ENCODE measurements around the gene RAB32. TPM values are rescaled to one million over a fixed set of nuclear protein-coding genes. Genes with fewer than 3 reads are reported as not detected.
"Not testable (repeated sequence)": the region's sequence is repeated elsewhere in the genome, so short reads cannot be mapped to it uniquely, and the experiment has no call there.

RAB32 gene
- total RNA-seq, 2 donors from 2014 or later: 19.8 to 20.5 TPM

GRCh38 chr6:146553377-146554135 lies 9.9 kb downstream of the RAB32 start:
- Mint-ChIP-seq H3K4me3 (no peak overlapping the region), H3K4me1 (peaks cover 3% of the 10 kb centered on the region)

GRCh38 chr6:146560607-146561006 lies 17.0 kb downstream of the RAB32 start:
- Histone ChIP-seq H3K4me1 (ENCODE audit: control insufficient read depth, insufficient read depth, low read length) (no peaks in the 10 kb centered on the region), H3K36me3 (ENCODE audit: control insufficient read depth, insufficient read depth, low read length) (peaks cover 5% of the 10 kb centered on the region), H3K9ac (ENCODE audit: extremely low read depth, low read length, poor library complexity, severe bottlenecking) (no peak overlapping the region), H3K9me3 (ENCODE audit: control insufficient read depth, low read length) (no peaks in the 10 kb centered on the region), H3K27me3 (ENCODE audit: control insufficient read depth, insufficient read depth, low read length, poor library complexity, severe bottlenecking) (no peaks in the 10 kb centered on the region), H3K4me3 (ENCODE audit: low read length) (no peak overlapping the region), H3K27ac (ENCODE audit: low read depth, low read length) (no peak overlapping the region)
- Mint-ChIP-seq H3K27me3 (ENCODE audit: insufficient read depth) (no peaks in the 10 kb centered on the region), H3K36me3 (ENCODE audit: low read depth) (peaks cover 6% of the 10 kb centered on the region), H3K4me1 (no peaks in the 10 kb centered on the region), H3K4me3 (no peak overlapping the region), H3K9me3 (no peaks in the 10 kb centered on the region), H3K27ac (no peak overlapping the region)
- 86% methylated on average over 1 of the region's 1 CpG; no CpG with 5 or more reads in 1 of the 2 experiments for WGBS, 2 experiments (ENCODE audit: insufficient coverage in 1 of 2, insufficient read length in 1 of 2)
- no peak for TF ChIP-seq CTCF (conservative IDR thresholded peaks at IDR 0.05)
- no peak for DNase-seq

More at GRCh38 chr6:146553377-146554135, 9.9 kb downstream of the RAB32 start:
- Histone ChIP-seq H3K4me3 (ENCODE audit: low read length) (no peak overlapping the region), H3K9me3 (ENCODE audit: control insufficient read depth, low read length) (no peaks in the 10 kb centered on the region), H3K27ac (ENCODE audit: low read depth, low read length) (no peak overlapping the region), H3K36me3 (ENCODE audit: control insufficient read depth, insufficient read depth, low read length) (peaks cover 63% of the 10 kb centered on the region), H3K9ac (ENCODE audit: extremely low read depth, low read length, poor library complexity, severe bottlenecking) (no peak overlapping the region), H3K4me1 (ENCODE audit: control insufficient read depth, insufficient read depth, low read length) (no peaks in the 10 kb centered on the region), H3K27me3 (ENCODE audit: control insufficient read depth, insufficient read depth, low read length, poor library complexity, severe bottlenecking) (no peaks in the 10 kb centered on the region)
- 95 to 100% methylated on average over 7 of the region's 7 CpGs for WGBS, 2 experiments (ENCODE audit: insufficient coverage in 1 of 2, insufficient read length in 1 of 2)
- Mint-ChIP-seq H3K9me3 (no peaks in the 10 kb centered on the region), H3K27ac (no peak overlapping the region), H3K27me3 (ENCODE audit: insufficient read depth) (no peaks in the 10 kb centered on the region), H3K36me3 (ENCODE audit: low read depth) (peaks cover 64% of the 10 kb centered on the region)
- TF ChIP-seq CTCF (conservative IDR thresholded peaks at IDR 0.05): no peak
- no peak for DNase-seq

GRCh38 chr6:146566661-146567060 lies 23.0 kb downstream of the RAB32 start:
- not testable (repeated sequence) for H3K4me3 Mint-ChIP-seq; H3K9me3 Mint-ChIP-seq; H3K36me3 Mint-ChIP-seq (ENCODE audit: low read depth); H3K9me3 ChIP-seq (ENCODE audit: control insufficient read depth, low read length); H3K4me1 ChIP-seq (ENCODE audit: control insufficient read depth, insufficient read depth, low read length); H3K4me1 Mint-ChIP-seq; H3K27me3 ChIP-seq (ENCODE audit: control insufficient read depth, insufficient read depth, low read length, poor library complexity, severe bottlenecking); H3K9ac ChIP-seq (ENCODE audit: extremely low read depth, low read length, poor library complexity, severe bottlenecking); H3K4me3 ChIP-seq (ENCODE audit: low read length); H3K36me3 ChIP-seq (ENCODE audit: control insufficient read depth, insufficient read depth, low read length); H3K27ac ChIP-seq (ENCODE audit: low read depth, low read length); H3K27me3 Mint-ChIP-seq (ENCODE audit: insufficient read depth); DNase-seq; H3K27ac Mint-ChIP-seq
- 91 to 100% methylated on average over 1 to 2 of the region's 2 CpGs for WGBS, 2 experiments (ENCODE audit: insufficient coverage in 1 of 2, insufficient read length in 1 of 2)

- not testable (repeated sequence) for H3K4me1 ChIP-seq (ENCODE audit: control insufficient read depth, insufficient read depth, low read length)
Observed at GRCh38 chr6:146568619-146569018, 25.0 kb downstream of the RAB32 start.

More at GRCh38 chr6:146568619-146569018, 25.0 kb downstream of the RAB32 start:
- H3K36me3 ChIP-seq (ENCODE audit: control insufficient read depth, insufficient read depth, low read length); H3K27me3 Mint-ChIP-seq (ENCODE audit: insufficient read depth); H3K9me3 Mint-ChIP-seq; H3K4me3 Mint-ChIP-seq; H3K36me3 Mint-ChIP-seq (ENCODE audit: low read depth); DNase-seq; H3K27ac ChIP-seq (ENCODE audit: low read depth, low read length); H3K27ac Mint-ChIP-seq; H3K9me3 ChIP-seq (ENCODE audit: control insufficient read depth, low read length); H3K27me3 ChIP-seq (ENCODE audit: control insufficient read depth, insufficient read depth, low read length, poor library complexity, severe bottlenecking); H3K9ac ChIP-seq (ENCODE audit: extremely low read depth, low read length, poor library complexity, severe bottlenecking); H3K4me1 Mint-ChIP-seq; H3K4me3 ChIP-seq (ENCODE audit: low read length): not testable (repeated sequence)
- 95 to 100% methylated on average over 2 to 3 of the region's 3 CpGs for WGBS, 2 experiments (ENCODE audit: insufficient coverage in 1 of 2, insufficient read length in 1 of 2)
